Activated CD4-positive, alpha-beta T cell treated with anti-CD3 and anti-CD28 coated beads, Interleukin-2, amount 10 ng/mL, durations not matched to agents 24 days and 14 days (primary cell): ENCODE data around the gene CUBN. TPM values are rescaled to one million over a fixed set of nuclear protein-coding genes. Genes with fewer than 3 reads are reported as not detected.

Experiments
- DNase-seq: peaks from one replicate; pipeline ENCODE4 v3.0.0; 2022
- H3K27ac Mint-ChIP-seq: one replicate; pipeline ENCODE4 v1.8.0; 2022; ENCODE audit warnings: mild to moderate bottlenecking, mixed read lengths
- H3K27me3 Mint-ChIP-seq: one replicate; pipeline ENCODE4 v1.8.0; 2022; ENCODE audit warnings: mixed read lengths
- H3K36me3 Mint-ChIP-seq: one replicate; pipeline ENCODE4 v1.8.0; 2022; ENCODE audit warnings: low read depth, mild to moderate bottlenecking, mixed read lengths
- H3K4me1 Mint-ChIP-seq: one replicate; pipeline ENCODE4 v1.8.0; 2021; ENCODE audit warnings: mixed read lengths
- H3K4me3 Mint-ChIP-seq: one replicate; pipeline ENCODE4 v1.8.0; 2022; ENCODE audit warnings: mild to moderate bottlenecking, moderate library complexity, mixed read lengths
- H3K9me3 Mint-ChIP-seq: one replicate; pipeline ENCODE4 v1.8.0; 2021; ENCODE audit warnings: mixed read lengths
- intact Hi-C: fragments of 100-400 bp; cut with micrococcal nuclease; formaldehyde crosslinking; loops from one replicate; pipeline ENCODE4 v1.15.1; 2023
- total RNA-seq: library from RNA; stranded (reverse); gene quantifications from 2 replicates; pipeline ENCODE4 v1.2.3, GENCODE V29; 2022

Gene CUBN
- total RNA-seq, 1 donor from 2014 or later: 0.07 TPM

- Mint-ChIP-seq H3K36me3 (peaks cover 9% of the 10 kb centered on the region), H3K27ac (no peak overlapping the region), H3K4me1 (no peaks in the 10 kb centered on the region), H3K4me3 (no peak overlapping the region), H3K9me3 (peaks cover 8% of the 10 kb centered on the region), H3K27me3 (peaks cover 6% of the 10 kb centered on the region)
- intact Hi-C loops: no loop called here
- no peak for DNase-seq
These were observed 80.4 kb downstream of the CUBN start for GRCh38 chr10:17049195-17049594.

DNA sequence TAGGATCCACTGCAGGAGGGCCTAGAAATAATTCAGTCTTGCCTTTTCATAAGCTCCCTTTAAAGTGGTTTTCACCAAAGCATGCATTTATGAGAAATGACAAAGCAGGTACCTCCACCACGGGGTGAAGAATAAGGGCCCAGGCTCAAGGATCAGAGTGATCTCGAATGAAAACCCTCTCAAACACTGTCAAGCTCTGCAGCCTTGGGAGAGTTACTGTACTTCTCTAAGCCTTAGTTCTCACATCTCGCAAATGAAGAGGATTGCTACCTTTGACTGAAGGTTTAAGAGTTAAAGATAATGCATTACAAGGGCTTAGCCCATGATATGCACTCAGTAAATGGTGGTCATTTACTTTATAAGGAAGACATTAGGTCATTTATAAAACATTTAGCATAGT is 81.7 kb downstream of the CUBN start:
- H3K27me3 Mint-ChIP-seq: peaks cover 6% of the 10 kb centered on the region
- no peak overlapping the region for H3K4me3 Mint-ChIP-seq
- intact Hi-C loops: no loop called here
- peaks cover 9% of the 10 kb centered on the region for H3K36me3 Mint-ChIP-seq
- H3K4me1 Mint-ChIP-seq: no peaks in the 10 kb centered on the region
- H3K9me3 Mint-ChIP-seq: peaks cover 8% of the 10 kb centered on the region
- H3K27ac Mint-ChIP-seq: no peak overlapping the region
- no peak for DNase-seq

DNA sequence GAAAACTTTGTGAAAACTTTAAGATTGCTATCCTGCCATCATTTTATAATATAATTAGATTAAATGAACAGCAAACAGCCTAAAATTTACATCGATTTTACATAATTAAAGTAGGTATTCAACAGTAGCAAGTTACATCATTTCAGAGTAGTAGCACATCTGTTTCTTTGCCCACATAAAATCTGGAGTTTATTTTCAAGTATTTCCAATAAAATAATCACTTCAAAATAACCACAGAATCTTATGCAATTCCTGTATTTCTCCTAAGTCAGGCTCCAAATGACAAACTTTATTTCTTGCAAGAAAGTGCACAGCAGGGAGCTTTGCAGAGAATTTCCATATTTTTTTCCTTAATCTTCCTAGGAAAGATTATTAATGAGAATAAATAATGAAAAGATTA is 82.6 kb downstream of the CUBN start:
- Mint-ChIP-seq H3K9me3 (peaks cover 8% of the 10 kb centered on the region), H3K4me1 (no peaks in the 10 kb centered on the region), H3K27me3 (peaks cover 6% of the 10 kb centered on the region), H3K4me3 (no peak overlapping the region), H3K27ac (no peak overlapping the region), H3K36me3 (peaks cover 9% of the 10 kb centered on the region)
- intact Hi-C loops: no loop called here
- no peak for DNase-seq

DNA sequence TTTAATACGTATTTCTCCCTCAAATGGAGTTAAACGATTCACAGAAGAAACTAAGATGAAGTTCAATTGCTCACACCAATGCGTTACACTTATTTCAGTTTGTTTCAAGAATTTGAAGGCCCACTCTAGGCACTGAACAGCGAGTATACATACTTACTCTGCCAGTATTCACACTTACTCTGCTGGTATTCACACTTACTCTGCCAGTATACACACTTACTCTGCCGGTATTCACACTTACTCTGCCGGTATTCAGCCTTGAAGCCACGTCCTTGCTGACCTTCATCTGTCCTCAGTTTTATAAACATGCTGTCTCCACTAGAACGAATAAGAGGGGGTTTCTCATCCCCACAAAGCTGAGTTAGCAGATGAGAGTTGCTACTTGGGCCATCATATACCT is 86.0 kb downstream of the CUBN start:
- intact Hi-C loops: no loop called here
- Mint-ChIP-seq H3K27me3 (peaks cover 2% of the 10 kb centered on the region), H3K4me1 (no peaks in the 10 kb centered on the region), H3K4me3 (no peak overlapping the region), H3K27ac (no peak overlapping the region), H3K36me3 (no peaks in the 10 kb centered on the region), H3K9me3 (peaks cover 6% of the 10 kb centered on the region)
- no peak for DNase-seq

GRCh38 chr10:17041626-17042520 is 87.7 kb downstream of the CUBN start:
- Mint-ChIP-seq H3K4me3 (no peak overlapping the region), H3K4me1 (no peaks in the 10 kb centered on the region), H3K27ac (no peak overlapping the region), H3K27me3 (no peaks in the 10 kb centered on the region), H3K36me3 (no peaks in the 10 kb centered on the region), H3K9me3 (peaks cover 14% of the 10 kb centered on the region)
- intact Hi-C loops: no loop called here
- no peak for DNase-seq

DNA sequence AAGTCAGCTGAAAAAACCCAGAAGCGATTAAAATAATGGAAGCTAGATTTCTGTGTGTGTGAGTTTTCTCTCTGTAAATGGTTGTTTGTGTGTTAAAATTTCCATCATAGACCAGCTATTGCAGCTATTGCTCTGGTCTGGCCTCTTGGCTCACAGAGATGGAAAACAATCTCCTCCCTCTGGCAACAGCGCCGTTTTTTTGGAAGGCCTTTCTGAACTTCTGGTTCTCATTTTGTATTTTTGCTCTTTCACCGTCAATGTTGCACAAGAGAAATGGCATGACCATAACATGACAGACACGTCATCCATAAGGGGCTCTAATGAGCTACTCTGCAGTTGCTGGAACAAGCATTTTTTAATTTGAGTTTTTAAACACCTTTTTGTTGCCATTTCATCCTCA is 91.0 kb downstream of the CUBN start:
- no peak overlapping the region for H3K4me3 Mint-ChIP-seq
- H3K9me3 Mint-ChIP-seq: peaks cover 17% of the 10 kb centered on the region
- DNase-seq: no peak
- no peaks in the 10 kb centered on the region for H3K27me3 Mint-ChIP-seq
- H3K36me3 Mint-ChIP-seq: peaks cover 1% of the 10 kb centered on the region
- intact Hi-C loops: no loop called here
- no peak overlapping the region for H3K27ac Mint-ChIP-seq
- H3K4me1 Mint-ChIP-seq: peaks cover 9% of the 10 kb centered on the region

DNA sequence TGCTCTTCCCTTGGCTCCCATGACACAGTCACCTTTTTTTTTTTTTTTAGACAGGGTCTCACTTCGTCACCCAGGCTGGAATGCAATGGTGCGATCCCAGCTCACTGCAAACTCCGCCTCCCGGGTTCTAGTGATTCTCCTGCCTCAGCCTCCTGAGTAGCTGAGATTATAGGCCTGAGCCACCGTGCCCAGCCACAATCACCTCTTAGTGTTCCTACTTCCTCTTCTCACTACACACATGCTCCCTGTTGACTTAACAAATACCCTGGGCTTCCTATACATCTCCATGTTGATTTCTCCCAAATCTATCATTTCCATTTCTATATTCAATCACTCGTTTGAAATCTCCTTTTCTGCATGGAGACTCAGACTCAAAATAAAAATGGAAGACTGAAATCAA is 91.7 kb downstream of the CUBN start:
- no peak overlapping the region for H3K27ac Mint-ChIP-seq
- peaks cover 1% of the 10 kb centered on the region for H3K36me3 Mint-ChIP-seq
- no peak overlapping the region for H3K4me3 Mint-ChIP-seq
- peak; percentile 44 for DNase-seq
- intact Hi-C loops: no loop called here
- H3K27me3 Mint-ChIP-seq: no peaks in the 10 kb centered on the region
- peaks cover 15% of the 10 kb centered on the region for H3K4me1 Mint-ChIP-seq
- H3K9me3 Mint-ChIP-seq: peaks cover 17% of the 10 kb centered on the region

- peaks cover 28% of the 10 kb centered on the region for H3K4me1 Mint-ChIP-seq
- no peak overlapping the region for H3K4me3 Mint-ChIP-seq
- peaks cover 23% of the 10 kb centered on the region for H3K9me3 Mint-ChIP-seq
- peaks cover 1% of the 10 kb centered on the region for H3K36me3 Mint-ChIP-seq
- intact Hi-C loops: no loop called here
- peaks cover 2% of the 10 kb centered on the region for H3K27me3 Mint-ChIP-seq
- DNase-seq: peak; percentile 33
- H3K27ac Mint-ChIP-seq: no peak overlapping the region
These were observed 94.2 kb downstream of the CUBN start for GRCh38 chr10:17035446-17035845.

GRCh38 chr10:17033529-17034260 is 95.9 kb downstream of the CUBN start:
- intact Hi-C loops: no loop called here
- Mint-ChIP-seq H3K27ac (no peak overlapping the region), H3K4me3 (no peak overlapping the region)

DNA sequence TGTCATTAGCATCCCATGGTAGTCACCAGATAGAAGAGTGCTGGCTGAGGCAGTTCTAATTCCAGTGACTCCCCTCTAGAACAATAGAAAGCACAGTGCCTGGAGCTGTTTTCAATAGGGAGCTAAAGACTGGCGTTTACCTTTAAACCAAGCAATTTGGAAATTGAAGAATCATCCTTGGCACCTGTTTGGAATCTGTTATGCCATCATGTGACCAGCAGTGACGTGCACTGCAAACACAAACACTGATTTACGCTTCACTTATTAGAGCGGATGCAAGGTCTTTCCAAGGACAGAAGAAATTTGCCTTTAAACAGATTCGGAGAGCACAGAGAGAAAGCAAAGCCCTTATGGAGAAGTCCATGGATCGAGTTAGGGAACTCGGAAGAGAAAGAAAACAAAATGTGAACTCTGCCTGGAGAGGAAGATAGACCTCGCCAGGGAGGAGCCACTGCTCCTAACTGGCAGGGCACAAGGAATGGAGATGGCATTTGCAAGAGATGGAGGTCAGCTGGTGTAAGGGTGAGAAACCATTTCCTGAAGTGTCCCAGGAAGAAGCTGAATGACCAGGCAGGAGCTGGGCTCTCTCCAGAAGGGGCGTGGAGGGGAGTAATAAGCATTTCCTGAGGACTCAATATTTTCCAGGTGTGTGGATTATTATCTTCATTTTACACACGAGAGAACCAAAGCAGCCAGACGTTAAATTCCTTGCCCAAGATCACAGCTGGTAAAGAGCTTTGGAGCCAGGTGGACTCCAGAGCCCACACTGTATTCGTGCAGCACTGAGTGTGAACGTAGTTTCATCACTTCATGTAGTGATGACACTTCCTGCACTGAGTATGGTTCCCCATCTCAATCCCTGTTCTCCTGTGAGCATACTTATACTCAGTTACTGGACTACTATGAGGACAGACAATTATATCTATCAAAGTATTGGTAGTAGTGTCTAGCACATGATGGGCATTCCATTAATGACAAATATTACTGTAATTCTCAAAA is 97.7 kb downstream of the CUBN start:
- no peak overlapping the region for H3K27ac Mint-ChIP-seq
- peak; percentile 53 for DNase-seq
- no peak overlapping the region for H3K4me3 Mint-ChIP-seq
- H3K4me1 Mint-ChIP-seq: peaks cover 50% of the 10 kb centered on the region
- peaks cover 2% of the 10 kb centered on the region for H3K27me3 Mint-ChIP-seq
- peaks cover 1% of the 10 kb centered on the region for H3K36me3 Mint-ChIP-seq
- intact Hi-C loops: no loop called here
- H3K9me3 Mint-ChIP-seq: peaks cover 9% of the 10 kb centered on the region

More at GRCh38 chr10:17033529-17034260, 95.9 kb downstream of the CUBN start:
- peak; percentile 60 for DNase-seq
- Mint-ChIP-seq H3K9me3 (peaks cover 18% of the 10 kb centered on the region), H3K36me3 (peaks cover 1% of the 10 kb centered on the region), H3K4me1 (peaks cover 42% of the 10 kb centered on the region), H3K27me3 (peaks cover 2% of the 10 kb centered on the region)

- intact Hi-C loops: loop anchor here (1.0 to 10.0 kb wide), 7 partner anchors 31 to 1625 kb away; partner anchors contain the start of genes ARL5B, NSUN6 and STAM
- peak; percentile 92 for DNase-seq
- Mint-ChIP-seq H3K9me3 (peaks cover 7% of the 10 kb centered on the region), H3K4me1 (peaks cover 63% of the 10 kb centered on the region), H3K4me3 (peak overlapping the region; percentile 80), H3K27ac (peak overlapping the region; percentile 90), H3K36me3 (peaks cover 2% of the 10 kb centered on the region), H3K27me3 (peaks cover 2% of the 10 kb centered on the region)
These were observed 99.9 kb downstream of the CUBN start for GRCh38 chr10:17029581-17030271.

- Mint-ChIP-seq H3K27ac (peak overlapping the region; percentile 90), H3K9me3 (peaks cover 6% of the 10 kb centered on the region), H3K36me3 (peaks cover 2% of the 10 kb centered on the region), H3K4me3 (peak overlapping the region; percentile 80), H3K27me3 (peaks cover 2% of the 10 kb centered on the region), H3K4me1 (peaks cover 65% of the 10 kb centered on the region)
- intact Hi-C loops: loop anchor here (1.0 to 10.0 kb wide), 7 partner anchors 32 to 1626 kb away; partner anchors contain the start of genes ARL5B, NSUN6 and STAM
- no peak for DNase-seq
These were observed 100.4 kb downstream of the CUBN start for GRCh38 chr10:17029239-17029580.

DNA sequence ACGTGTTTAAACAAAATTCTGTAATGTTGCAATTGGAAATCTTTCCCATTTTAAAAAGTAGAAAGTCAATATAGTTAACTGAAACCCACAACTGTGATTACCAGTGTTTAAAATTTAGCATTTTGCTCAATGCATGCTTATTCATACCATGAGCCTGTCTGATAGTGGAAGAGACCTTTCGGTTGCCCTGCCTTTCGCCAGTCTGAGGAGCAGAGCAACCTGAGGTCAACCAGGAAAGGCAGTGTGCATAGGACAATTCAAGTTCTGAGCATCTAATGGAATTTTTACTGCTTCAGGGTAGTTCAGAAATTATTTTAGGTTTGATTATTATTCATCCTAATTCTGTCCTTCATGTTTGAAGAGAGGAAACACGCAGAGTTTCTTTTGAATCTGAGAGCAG is 100.8 kb downstream of the CUBN start:
- intact Hi-C loops: loop anchor here (1.0 to 10.0 kb wide), 7 partner anchors 32 to 1626 kb away; partner anchors contain the start of genes ARL5B, NSUN6 and STAM
- Mint-ChIP-seq H3K4me3 (peak overlapping the region; percentile 72), H3K9me3 (peaks cover 6% of the 10 kb centered on the region), H3K36me3 (peaks cover 2% of the 10 kb centered on the region), H3K4me1 (peaks cover 64% of the 10 kb centered on the region), H3K27me3 (peaks cover 2% of the 10 kb centered on the region), H3K27ac (peak overlapping the region; percentile 90)
- DNase-seq: peak; percentile 71
